SIG-M5 treated with dmso at 0.1 percent for 504 hours (cell line): ENCODE data around the gene CNPY4.
"Not testable (repeated sequence)": the region's sequence is repeated elsewhere in the genome, so short reads cannot be mapped to it uniquely, and the experiment has no call there.

Experiments
- DNase-seq: peaks from one replicate; lab custom pipeline; 2025; ENCODE audit not compliant: unreplicated experiment; lab: John Stamatoyannopoulos, UW

CNPY4 gene

GRCh38 chr7:100118388-100119071, 904 bp upstream of the CNPY4 start:
- DNase-seq, result peak; percentile 53

GRCh38 chr7:100119970-100120732, 717 bp downstream of the CNPY4 start:
- DNase-seq, result peak; percentile 65

GRCh38 chr7:100120733-100121036, 1.3 kb downstream of the CNPY4 start:
- DNase-seq, result no peak

GRCh38 chr7:100122067-100122466, 2.6 kb downstream of the CNPY4 start:
- DNase-seq, result no peak

- no peak for DNase-seq
These were observed 3.1 kb downstream of the CNPY4 start for GRCh38 chr7:100122568-100122967.

GRCh38 chr7:100124301-100125230, 5.1 kb downstream of the CNPY4 start:
- DNase-seq, result no peak

- no peak for DNase-seq
These were observed 7.0 kb downstream of the CNPY4 start for GRCh38 chr7:100126239-100126930.

GRCh38 chr7:100126931-100127865, 7.8 kb downstream of the CNPY4 start, which contains the start of gene MBLAC1:
Gene MBLAC1, plus strand, starts transcription at chr7:100126967. Its CDS starts 429 bp downstream, at chr7:100127396.
- DNase-seq, result peak; percentile 93

- DNase-seq, result no peak
These were observed 8.6 kb downstream of the CNPY4 start for GRCh38 chr7:100127866-100128636.

- DNase-seq, result no peak
These were observed 9.2 kb downstream of the CNPY4 start for GRCh38 chr7:100128637-100128963.

GRCh38 chr7:100130220-100130607, 10.8 kb downstream of the CNPY4 start:
- DNase-seq, result not testable (repeated sequence)

GRCh38 chr7:100130608-100131453, 11.4 kb downstream of the CNPY4 start:
- peak; percentile 43 for DNase-seq

GRCh38 chr7:100132126-100132525, 12.7 kb downstream of the CNPY4 start:
- no peak for DNase-seq

GRCh38 chr7:100132697-100133151, 13.3 kb downstream of the CNPY4 start:
- DNase-seq, result peak; percentile 62

- no peak for DNase-seq
These were observed 18.7 kb downstream of the CNPY4 start for GRCh38 chr7:100137851-100138760.

GRCh38 chr7:100141555-100141949, 22.1 kb downstream of the CNPY4 start:
- no peak for DNase-seq

- no peak for DNase-seq
These were observed 23.0 kb downstream of the CNPY4 start for GRCh38 chr7:100142461-100142860.
